HPDE6-E6E7 (cell line): Measurements from ENCODE around the gene SNX3.

Experiments used
- DNase-seq: peaks from one replicate; pipeline ENCODE4 v3.0.0; 2011; ENCODE audit warnings: missing footprints; ENCODE audit errors: extremely low spot score

The SNX3 gene

DNA sequence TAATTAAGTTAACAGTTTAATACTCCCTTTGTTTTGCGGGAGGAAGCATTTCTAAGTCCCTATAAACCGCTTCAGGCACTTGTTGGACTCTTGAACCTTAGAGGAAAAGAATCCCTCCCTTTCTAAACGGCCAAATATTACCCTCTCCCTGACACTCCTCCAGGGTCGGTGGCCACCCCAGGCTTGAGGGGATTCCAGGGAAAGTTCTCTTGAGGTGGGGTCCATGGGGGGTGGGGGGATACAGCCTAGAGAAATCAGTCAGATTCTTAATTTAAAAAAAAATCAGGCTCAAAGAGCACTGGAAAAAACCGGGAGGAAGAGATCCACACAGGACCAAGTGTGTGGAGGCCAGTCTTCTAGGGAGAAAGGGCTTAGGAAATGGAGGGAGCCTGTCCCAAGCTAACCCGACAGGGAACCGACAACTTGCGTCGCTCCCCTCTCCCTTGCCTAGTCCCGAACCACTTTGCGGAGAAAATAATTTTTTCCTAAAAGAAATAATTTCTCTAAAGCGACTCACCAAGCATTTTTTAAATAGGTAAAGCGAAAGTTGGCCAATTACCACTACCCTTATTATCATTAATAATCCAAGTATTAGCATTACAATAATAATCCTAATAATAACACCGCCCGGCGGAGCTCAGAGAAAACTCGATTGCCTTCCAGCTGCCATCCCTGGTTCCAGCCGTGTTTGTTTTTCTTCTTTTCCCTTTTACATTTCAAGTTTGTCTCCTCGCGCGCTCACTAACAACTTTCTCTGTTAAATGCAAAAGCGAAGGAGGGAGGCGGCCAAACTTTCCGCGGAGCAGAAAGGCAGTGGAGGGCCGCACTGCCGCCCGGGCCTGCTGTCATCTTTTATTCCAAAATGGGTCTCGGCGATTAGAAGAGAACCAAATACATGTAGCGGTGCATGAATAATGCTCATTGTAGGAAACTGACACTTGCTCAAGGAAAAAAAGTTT lies 90.2 kb downstream of the SNX3 start:
- no peak for DNase-seq

DNA sequence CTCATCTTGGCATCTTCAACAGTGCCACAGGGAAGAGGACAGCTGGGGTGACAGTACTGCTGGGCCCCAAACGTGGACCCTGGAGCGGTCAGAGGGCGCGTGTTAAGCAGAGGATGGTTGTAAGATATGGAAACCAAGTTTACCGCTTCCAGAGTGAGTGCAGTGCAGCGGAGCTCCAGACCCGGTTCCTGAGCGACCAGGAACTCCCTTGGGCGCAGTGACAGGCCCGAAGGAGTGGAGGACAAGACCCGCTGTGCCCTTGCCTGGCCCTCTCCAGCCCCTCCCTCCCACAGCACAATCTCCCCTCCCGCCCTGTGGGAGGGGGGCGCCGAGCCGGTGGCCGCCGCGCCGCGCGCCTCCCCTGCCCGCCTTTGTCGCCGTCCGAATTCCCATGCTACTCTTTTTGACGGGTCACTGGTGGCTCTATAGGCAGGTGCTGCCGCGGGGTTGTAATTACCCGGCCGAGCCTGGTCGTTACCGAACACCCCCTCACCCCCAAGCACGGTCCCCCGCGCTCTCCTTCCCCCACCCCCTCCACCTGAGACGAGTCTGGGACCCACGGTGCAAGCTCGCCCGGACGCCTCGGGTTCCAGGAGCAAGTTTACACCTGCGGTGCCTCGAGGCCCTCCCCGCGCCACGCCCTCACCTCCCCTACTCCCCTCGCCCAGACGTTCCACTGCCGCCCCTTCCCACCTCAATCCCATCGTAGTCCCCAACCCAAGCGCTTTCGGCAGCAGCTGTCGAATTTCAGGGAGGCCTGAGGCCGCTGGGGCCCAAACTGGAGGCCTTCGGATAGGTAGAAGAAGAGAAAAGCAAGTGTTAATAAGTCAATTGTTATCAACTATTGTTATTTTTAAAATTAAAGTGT lies 91.1 kb downstream of the SNX3 start:
- no peak for DNase-seq

DNA sequence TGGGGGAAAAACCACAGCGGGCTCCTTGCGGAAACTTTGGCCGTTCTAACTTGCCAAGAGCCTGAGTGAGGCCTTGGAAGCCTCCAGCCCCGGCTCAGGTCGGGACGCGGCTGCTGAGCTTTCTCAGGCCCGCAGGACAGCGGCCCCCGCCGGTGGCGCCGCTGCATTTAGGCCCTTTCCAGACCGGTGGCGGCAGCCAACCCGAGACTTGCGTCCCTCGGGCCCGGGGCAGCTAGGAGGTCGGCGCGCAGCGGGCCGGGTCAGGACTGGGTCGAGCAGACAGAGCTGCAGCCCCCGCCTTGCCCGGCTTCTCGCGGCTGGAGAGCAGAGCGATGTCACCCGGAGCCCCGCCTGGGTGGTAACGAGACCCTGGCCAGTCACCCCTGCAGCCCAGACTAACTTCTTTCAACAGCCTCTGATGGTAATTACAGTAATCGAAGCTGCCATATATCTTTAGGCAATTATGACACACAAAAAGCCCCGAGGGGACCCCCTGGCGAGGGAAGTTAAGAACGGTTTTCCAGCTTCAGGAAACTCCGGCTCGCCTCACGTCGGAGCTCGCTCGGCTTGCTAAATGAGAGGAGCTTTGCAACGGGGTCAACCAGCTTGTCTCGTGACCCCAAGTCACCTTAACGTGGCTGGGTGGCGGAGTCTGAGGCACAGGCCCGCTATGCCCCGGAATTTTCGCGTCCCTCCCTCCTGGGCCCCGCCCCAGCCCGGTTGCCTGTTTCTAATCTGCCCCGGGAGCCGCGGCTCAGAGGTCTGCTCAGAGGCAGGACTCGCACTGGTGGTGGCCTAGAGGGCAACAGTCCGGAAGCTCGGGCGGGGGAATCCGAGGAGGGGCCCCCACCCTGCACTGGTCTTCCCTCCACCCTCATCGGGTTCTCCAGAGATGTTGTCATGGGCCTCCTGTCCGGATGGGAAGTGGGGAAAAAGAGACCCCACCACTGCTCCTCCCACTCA lies 92.1 kb downstream of the SNX3 start:
- DNase-seq = no peak

GRCh38 chr6:108168090-108168463 lies 92.8 kb downstream of the SNX3 start:
- no peak for DNase-seq

DNA sequence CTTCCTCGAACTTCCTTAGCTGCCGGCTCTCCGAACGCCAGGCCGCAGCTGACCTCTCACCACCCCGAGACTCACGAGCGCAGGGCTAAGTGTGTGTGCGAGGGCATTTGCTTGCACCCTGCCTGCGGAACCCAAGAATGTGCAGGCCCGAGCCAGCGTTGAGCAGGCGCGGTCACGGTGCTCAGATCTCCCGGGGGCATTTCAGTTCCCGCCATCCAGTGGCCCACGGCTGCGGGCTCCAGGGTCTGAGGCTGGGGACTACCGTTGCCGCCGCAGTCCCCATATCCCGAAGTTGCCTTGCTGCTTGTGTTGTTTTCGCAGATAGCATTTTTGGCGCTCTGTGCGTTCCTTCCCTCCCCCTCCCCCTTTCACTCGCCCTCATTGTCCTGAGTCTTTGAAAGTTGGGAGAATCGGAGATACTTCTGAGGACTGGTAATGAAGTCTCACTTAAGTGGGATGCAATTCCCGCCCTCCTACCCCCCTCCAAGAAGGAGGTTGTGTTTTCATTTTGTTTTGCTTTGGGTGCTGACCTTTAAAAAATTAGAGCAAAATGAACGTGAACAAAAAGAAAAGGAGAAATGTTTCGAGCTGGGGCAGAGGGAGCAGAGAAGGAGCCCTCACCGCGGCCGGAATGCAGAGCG lies 93.3 kb downstream of the SNX3 start:
- no peak for DNase-seq

- no peak for DNase-seq
Measured at GRCh38 chr6:108166664-108167448, 94.0 kb downstream of the SNX3 start.

- no peak for DNase-seq
Measured at GRCh38 chr6:108165714-108166663, 94.9 kb downstream of the SNX3 start, which contains the start of gene NR2E1. Gene NR2E1, plus strand, starts transcription at chr6:108166022. Its CDS starts 744 bp downstream, at chr6:108166766.

GRCh38 chr6:108164815-108165706 lies 95.8 kb downstream of the SNX3 start:
- DNase-seq = no peak

- DNase-seq = no peak
Measured at GRCh38 chr6:108164543-108164814, 96.4 kb downstream of the SNX3 start.

DNA sequence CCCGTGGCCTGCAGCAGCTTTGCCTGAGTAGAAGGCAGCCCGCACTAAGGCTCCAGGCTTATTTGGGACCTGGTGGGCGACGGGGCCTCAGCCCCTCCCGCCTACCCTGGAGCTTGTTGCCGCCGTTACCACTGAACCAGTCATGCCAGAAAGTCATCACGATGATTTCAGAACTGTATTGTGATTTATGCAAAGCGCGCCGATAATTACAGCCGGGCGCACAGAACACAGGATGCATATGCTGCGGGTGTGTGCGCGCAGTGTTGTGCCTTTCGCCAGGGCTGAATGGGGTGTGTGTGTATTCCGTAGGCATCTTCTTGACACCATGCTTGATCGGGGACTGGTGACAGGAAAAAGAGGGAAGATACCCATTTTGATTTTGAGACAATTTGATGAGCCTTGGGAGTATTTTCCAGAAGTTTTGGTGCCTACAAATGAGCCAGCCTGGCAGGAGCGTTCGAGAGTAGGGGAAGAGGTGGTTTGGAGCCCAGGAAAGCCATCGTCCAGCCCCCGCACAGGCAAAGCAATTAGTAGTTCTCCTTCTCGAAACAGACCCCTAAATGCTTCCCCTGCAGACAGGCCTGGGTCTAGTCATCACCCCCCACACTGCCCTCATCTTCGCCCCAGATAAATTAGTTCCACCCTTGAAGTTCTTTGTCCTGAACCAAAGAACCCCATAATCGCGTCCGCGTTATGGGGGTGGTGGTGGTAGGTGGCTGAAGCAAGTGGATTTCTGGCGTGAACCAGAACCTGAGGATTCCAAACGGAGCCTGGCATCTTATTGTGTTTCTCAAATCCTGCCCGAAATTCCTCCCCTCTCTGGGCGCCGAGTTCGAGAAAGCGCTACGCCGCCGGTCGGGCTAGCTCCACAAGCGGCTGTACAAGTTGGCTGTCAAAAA lies 96.9 kb downstream of the SNX3 start:
- no peak for DNase-seq

DNA sequence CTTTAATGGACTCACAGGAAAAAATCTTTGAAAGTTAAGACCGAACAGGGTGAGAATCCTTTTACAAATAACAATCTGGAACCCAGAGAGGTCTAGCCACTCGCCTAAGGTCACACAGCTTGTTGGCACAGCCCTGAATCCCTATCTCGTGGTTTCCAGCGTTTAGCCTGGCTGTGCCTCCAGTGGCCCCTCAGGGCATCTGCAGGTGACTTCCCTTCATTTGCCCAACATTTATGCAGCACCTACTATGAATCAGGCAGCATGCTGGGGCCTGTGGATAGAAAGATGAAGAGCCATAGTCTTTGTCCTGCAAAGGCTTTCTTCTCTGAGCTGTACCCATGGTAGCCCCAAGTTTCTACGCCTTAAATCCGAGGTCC lies 97.6 kb downstream of the SNX3 start:
- DNase-seq = no peak

DNA sequence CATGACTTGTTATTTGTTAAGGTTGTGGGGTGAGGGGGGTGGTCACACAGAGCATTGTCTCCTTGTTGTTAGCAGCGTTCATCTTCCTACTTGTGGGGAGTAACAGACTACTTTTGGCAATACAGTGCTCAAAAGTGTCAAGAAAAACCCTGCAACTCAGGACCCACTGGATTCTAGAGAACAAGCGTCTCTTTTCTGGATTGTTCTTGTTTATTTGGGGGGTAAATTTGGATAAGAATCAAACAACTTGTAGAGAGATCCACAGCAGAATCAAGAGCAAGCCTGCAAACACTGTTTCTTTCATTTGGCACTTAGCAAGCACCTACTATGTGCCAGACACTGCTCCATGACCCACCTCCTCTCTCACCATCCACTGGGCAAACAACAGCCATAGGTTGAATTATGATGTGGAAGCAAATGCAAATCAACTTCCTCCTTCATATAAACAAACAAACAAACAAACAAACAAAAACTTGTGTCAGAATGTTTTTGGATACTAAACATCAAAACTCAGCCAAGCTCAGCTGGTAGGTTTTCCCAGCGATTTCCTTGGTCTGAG lies 99.0 kb downstream of the SNX3 start:
- DNase-seq = no peak
